Stimulated activated CD8-positive, alpha-beta memory T cell treated with anti-CD3 and anti-CD28 coated beads, Interleukin-2, amount 100 ng/mL, for 1 hour (primary cell): ENCODE results near the gene CEMP1.
"Not testable (repeated sequence)": the region's sequence is repeated elsewhere in the genome, so short reads cannot be mapped to it uniquely, and the experiment has no call there.

Source experiments
- DNase-seq, 2 donors: peaks; one replicate each; pipeline ENCODE4 v3.0.0-alpha.2; 2020; ENCODE audit warnings: low read depth in 2 of 2

CEMP1 gene

GRCh38 chr16:2531371-2531695 lies at the start of gene CEMP1:
Gene CEMP1 (minus strand): TSS chr16:2531408. CDS start chr16:2531073, 335 bp downstream.
- DNase-seq = no peak

- DNase-seq = not testable (repeated sequence)
These were observed 49.6 kb upstream of the CEMP1 start for GRCh38 chr16:2580818-2581217.

GRCh38 chr16:2580143-2580542 lies 48.9 kb upstream of the CEMP1 start:
- not testable (repeated sequence) for DNase-seq

DNA sequence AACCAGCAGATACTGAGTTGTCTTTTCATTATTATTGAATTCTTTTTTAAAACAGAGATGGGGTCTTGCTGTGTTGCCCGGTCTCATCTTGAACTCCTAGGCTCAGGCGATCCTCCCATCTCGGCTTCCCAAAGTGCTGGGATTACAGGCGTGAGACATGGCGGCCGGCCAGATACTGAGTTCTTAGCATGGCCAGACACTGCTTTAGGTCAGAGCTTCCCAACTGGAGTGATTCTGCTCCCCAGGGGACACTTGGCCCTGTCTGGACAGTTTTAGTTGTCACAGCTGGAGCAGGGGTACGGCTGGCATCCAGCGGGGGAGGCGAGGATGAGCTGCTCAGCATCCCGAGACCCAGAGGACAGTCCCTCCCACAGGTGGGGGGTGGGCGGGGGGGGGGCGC lies 47.7 kb upstream of the CEMP1 start:
- not testable (repeated sequence) for DNase-seq

- not testable (repeated sequence) for DNase-seq
These were observed 45.8 kb upstream of the CEMP1 start for GRCh38 chr16:2577044-2577443.

GRCh38 chr16:2575839-2576238 lies 44.6 kb upstream of the CEMP1 start:
- not testable (repeated sequence) for DNase-seq

DNA sequence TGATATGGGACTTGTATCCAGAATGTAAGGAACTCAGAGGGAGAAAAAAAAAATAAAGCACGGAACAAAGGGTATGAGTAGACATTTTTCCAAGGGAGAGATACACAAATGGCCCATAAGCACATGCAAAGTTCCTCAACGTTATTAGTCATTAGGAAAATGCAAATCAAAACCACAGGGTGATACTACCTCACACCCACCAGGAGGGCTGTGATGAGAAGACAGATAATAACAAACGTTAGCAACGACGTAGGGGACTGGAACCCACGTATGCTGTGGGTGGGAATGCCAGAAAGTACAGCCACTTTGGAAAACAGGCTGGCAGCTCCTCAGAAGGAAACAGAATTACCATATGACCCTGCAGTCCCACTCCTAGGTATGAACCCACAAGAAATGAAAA lies 41.5 kb upstream of the CEMP1 start:
- not testable (repeated sequence) for DNase-seq

GRCh38 chr16:2568573-2568972 lies 37.4 kb upstream of the CEMP1 start:
- not testable (repeated sequence) for DNase-seq

GRCh38 chr16:2567506-2567905 lies 36.3 kb upstream of the CEMP1 start:
- not testable (repeated sequence) for DNase-seq

- peak in 1 of 2 donors; percentile 40 for DNase-seq
These were observed 29.6 kb upstream of the CEMP1 start for GRCh38 chr16:2560798-2561133.

- DNase-seq = not testable (repeated sequence)
These were observed 29.1 kb upstream of the CEMP1 start for GRCh38 chr16:2560131-2560797.

GRCh38 chr16:2557150-2557549 lies 25.9 kb upstream of the CEMP1 start:
- DNase-seq = not testable (repeated sequence)

GRCh38 chr16:2554709-2555425 lies 23.7 kb upstream of the CEMP1 start:
- not testable (repeated sequence) for DNase-seq

DNA sequence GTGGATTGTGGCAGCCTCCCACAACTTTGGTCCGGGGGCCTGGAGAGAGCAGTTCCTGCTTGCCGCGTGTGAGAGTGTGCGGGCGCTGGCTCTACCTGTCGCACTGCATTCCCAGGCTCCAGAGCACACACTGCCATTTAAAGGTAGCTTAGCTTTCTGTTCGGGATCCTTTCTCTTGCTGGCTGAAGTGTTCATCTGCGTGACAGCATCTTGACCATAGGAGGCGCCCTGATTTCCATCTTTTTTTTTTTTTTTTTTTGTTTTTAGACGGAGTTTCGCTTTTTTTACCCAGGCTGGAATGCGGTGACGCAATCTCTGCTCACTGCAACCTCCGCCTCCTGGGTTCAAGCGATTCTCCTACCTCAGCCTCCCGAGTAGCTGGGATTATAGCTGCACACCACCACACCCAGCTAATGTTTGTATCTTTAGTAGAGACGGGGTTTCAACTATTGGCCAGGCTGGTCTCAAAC lies 20.2 kb upstream of the CEMP1 start:
- not testable (repeated sequence) for DNase-seq

DNA sequence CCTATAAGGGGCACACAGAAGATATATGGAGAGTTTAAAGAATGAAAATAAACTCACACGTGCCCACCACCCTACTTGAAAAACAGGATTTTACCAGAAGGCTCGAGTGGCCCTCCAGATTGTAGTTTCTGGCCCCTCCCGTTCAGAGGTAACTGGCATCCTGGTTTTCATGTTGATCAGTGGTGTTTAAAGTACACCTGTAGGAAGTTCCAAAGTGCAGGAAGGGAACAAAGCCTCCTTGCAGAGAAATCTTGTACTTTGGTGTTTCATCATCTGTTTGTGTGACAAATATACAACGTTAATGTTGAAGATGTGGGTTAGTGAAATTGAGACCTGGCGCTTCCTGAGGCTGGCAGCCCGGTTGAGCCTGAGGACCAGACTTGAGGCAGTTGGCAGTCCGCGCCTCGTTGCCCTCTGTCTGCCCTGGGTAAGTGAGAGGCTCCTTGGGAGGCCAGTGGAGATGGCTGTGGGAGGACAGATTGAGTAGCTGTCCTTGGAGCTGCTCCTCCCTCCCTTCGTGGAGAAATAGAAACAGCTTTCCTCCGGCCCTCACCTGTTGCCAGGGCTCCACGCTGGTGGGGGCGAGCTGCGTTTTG lies 19.2 kb upstream of the CEMP1 start:
- not testable (repeated sequence) for DNase-seq

DNA sequence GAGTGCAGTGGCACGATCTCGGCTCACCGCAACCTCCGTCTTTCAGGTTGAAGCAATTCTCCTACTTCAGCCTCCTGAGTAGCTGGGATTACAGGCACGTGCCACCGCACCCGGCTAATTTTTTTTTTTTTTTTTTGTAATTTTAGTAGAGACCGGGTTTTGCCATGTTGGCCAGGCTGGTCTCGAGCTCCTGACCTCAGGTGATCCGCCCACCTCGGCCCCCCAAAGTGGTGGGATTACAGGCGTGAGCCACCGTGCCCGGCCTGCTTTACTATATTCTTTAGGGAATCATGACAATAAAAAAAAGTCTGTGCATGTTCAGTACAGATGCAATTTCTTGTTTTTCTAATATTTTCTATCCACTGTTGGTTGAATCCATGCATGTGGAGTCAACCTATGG lies 12.6 kb upstream of the CEMP1 start:
- not testable (repeated sequence) for DNase-seq

DNA sequence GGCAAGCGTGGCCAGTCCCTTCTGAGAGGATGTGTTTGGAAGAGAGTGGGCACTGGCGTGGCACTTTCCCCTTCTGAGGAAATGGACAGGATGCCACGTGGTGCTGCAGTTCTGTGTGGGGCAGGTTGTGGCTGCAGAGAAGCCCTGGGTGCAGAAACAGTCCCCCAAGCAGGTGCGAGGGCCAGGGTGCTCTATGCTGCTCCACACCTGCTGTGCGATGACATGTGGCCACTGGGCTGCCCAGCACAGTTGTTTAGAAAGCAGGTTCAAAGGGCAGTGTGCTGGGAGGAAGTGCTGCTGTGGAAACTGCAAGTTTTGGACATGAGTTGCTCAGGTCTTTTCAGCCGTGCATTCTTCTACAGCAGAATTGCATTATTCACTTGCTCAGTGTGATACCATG lies 10.2 kb upstream of the CEMP1 start:
- not testable (repeated sequence) for DNase-seq

DNA sequence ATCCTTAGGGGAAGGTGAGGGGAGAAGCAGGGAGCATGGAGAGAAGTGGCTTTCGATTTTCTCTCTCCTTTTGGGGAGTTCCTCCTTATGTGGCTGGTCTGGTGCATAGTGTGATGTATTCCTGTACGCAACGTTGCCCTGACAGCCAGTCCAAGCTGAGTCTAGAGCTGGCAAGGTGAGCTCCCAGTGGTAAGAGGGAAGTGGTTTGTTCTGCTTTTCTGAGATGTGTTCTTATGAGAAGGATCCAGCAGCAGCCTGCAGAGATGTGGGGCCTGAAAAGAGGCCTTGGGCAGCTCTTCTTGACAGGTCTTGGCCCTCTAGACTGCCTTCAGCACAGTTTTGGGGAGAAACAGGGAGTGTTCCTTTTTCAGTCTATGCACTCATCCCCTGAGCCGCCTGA lies 9.7 kb upstream of the CEMP1 start:
- DNase-seq = not testable (repeated sequence)

- DNase-seq = not testable (repeated sequence)
These were observed 8.7 kb upstream of the CEMP1 start for GRCh38 chr16:2539845-2540458.

- not testable (repeated sequence) for DNase-seq
These were observed 8.1 kb upstream of the CEMP1 start for GRCh38 chr16:2539192-2539844.

DNA sequence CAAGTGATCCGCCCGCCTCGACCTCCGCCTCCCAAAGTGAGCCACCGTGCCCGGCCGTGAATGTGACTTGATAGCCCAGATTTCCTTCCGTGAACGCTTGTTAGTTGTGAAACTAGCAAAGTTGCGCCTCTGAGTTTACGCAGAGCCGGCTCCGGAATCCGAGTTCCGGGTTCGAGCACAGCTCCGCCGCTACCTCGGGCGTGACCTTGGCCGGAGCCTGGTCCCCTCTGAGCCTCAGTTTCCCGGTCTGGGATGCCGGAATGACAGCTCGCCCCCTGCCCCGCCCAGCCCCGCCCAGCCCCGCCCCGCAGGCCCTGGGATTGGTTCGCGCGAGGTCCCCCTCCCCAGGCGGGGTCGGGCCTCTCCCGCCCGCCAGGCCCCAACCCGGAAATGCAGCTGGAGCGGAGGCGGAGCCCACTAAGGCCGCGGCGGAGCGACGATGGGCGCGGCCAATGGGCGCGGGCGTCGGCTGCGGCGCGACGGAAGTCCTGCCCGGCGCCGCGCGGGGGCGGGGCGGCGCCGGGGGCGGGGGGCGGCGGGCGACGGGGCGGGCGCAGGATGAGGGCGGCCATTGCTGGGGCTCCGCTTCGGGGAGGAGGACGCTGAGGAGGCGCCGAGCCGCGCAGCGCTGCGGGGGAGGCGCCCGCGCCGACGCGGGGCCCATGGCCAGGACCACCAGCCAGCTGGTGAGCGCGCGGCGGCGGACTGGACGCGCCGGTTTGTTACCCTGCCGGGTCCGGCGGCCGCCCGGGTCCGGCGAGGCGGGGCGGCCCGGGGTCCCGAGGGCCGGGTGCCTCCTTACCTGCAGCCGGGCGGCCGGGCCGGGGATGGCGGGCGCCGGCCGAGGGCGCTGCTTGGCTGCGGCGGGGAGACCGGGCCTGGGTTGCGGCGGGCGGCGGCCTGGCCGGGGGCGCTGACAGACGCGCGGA lies 6.5 kb upstream of the CEMP1 start, which contains the start of gene PDPK1:
TSS of gene PDPK1 (plus strand) at position 571 of the 929 bp plus-strand sequence. CDS start at position 663, 92 bp downstream.
- DNase-seq = peak; percentile 81 to 86
